ENCODE data around the gene TRAPPC1.
A peak's percentile ranks its signal among the peaks of the same experiment; 100 is the strongest.

Gene TRAPPC1

DNA sequence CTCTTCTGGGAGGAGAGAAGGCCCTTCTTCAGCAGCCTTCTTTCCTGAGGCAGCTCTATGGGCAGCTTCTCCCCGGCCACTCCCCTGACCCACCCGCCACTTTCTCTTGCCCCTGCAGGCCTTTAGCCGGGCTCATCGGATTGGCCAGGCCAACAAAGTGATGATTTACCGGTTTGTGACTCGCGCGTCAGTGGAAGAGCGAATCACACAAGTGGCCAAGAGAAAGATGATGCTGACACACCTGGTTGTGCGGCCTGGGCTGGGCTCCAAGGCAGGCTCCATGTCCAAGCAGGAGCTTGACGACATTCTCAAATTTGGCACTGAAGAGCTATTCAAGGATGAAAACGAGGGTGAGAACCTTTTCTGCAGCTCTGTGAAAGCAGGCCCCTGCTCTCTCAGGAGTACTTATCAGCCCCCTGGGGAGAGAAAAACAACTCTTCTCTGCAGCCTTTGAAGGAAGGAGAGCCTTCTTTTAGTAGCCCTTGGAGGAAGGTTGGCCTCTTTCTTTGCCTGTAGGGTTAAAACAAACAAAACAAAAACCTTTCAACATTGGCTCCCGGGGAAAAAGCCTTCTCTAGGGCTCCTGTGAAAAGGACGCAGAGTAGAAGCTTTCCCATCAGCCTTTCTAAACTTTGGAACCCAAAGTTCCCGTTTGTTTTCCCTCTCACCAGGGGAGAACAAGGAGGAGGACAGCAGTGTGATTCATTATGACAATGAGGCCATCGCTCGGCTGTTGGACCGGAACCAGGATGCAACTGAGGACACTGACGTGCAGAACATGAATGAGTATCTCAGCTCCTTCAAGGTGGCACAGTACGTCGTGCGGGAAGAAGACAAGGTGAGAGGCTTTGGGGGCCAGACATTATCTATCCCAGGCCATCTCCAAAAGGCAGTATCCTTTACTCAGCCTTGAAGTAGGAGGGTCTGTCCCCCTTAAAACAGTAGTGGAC, 28.3 kb downstream of the TRAPPC1 start:
- peak in 4 of 51 donors; percentile 3 to 33 (median 22) for DNase-seq

- peak in 8 of 51 donors; percentile 9 to 69 (median 34) for DNase-seq
These were observed 34.0 kb downstream of the TRAPPC1 start for GRCh38 chr17:7897773-7898172.

GRCh38 chr17:7897090-7897489, 34.7 kb downstream of the TRAPPC1 start:
- DNase-seq: no peak

DNA sequence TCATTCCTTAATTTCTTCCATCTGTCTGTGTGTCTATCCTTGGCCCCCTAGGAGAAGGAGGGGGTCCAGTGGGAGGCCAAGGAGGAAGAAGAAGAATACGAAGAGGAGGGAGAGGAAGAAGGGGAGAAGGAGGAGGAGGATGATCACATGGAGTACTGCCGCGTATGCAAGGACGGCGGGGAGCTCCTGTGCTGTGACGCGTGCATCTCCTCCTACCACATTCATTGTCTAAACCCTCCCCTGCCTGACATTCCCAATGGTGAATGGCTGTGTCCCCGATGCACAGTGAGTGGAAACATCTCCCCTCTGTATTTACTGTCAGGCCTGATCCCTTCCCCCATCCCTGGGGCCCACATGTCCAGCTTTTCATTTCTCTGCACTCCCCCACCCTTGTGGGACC, 36.9 kb downstream of the TRAPPC1 start:
- DNase-seq: no peak

- DNase-seq: no peak
These were observed 37.5 kb downstream of the TRAPPC1 start for GRCh38 chr17:7894226-7894625.

GRCh38 chr17:7893187-7893880, 38.4 kb downstream of the TRAPPC1 start:
- no peak for DNase-seq

GRCh38 chr17:7889166-7889955, 42.4 kb downstream of the TRAPPC1 start:
- peak; percentile 38 to 99 (median 95) for DNase-seq

- peak in 2 of 51 donors; percentile 43 to 50 for DNase-seq
These were observed 43.4 kb downstream of the TRAPPC1 start, which contains the start of gene CHD3 for GRCh38 chr17:7888184-7888920. CHD3 (plus strand) TSS chr17:7888789; CDS start chr17:7889001, 212 bp downstream.

DNA sequence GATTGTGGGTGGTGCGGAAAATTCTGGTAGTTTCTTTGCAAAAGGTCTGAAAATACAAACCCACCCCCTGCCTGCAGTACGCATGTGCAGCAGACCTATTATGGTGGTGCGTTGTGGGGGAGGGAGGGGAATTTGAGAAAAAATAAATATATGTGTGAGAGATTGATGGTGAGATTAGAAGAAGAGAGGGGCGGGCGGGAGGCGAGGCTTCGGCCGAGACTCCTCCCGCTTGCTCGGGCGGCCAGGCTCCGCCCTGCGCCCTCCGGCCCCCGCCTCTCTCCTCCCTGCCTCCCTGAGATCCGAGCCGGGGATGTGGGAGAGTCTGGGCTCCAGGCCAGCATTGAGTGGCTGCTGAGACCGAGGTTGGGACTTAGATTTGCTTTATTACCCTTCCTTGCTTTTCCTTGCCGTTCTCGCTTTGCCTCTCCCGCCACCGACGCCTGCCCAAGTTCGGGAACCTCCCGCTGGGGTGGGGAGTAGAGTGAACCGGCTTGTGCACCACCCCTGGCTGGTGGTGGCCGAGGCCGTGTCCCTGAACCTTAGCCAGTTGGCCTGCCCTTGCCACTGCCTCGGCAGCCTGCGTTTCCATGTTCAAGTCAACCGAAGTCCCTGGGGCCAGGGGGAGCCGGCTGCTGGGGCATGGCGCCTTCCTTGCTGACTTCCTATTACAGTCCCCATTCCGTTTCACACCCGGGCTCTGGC, 44.1 kb downstream of the TRAPPC1 start:
- DNase-seq: peak in 49 of 51 donors; percentile 28 to 91 (median 83)

DNA sequence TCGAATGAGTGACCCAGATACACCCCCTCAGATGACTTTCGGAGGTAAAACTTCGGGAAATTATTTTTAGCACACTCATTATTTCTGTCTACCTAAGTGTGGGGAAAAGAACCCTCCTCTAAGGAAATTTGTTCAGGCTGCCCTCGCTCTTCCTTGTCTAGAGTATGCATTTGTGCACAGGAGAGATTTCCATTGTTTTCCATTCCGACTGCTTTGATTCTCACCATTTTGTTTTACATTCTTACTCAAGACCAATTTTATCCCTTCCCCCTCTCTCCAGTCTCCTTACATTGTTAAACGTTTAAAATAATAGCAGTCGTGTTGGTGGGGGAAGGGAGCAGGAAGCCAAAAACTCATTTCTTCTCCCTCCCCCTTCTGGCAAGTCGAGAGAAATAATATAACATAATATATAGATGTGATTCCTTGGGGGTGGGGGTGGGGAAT, 44.7 kb downstream of the TRAPPC1 start:
- DNase-seq: no peak

DNA sequence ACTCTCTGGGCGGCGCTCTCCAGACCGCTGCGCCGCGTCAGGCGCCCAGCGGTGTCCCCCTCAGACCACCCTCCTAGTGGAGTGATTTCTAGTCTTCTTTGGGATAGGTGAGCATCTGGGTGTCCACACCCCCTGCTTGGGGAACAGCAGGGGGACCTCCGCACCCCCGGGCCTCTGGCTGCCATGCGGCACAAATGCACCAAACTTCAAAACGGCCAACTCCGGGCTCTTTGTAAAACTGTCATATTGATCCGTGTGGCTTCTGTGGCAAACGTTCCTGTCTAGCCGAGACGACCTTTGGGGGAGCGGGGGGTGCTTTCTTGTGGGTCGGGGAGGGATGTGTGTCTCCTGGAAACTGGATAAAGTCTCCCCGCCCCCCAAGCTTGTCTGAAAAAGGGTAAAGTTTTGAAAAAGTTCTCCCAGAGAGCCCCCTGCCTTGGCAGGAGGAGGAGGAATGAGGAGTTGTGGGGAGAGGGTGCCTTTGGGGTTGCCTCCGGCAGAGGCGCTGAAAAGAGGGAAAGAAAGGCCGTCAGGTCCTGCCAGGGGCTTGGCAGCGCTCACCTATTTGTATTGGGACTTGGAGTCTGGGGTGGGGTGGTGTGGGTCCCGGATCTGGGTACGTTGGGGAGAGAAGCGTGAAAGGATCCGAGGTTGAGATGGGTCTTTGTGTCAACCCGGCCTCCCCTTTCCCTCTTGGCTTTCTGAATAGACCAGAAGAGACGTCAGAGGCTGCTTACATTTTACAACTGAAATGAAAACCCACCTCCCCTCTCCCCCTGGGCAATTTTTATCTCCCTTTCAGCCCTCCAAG, 45.3 kb downstream of the TRAPPC1 start:
- peak in 7 of 51 donors; percentile 7 to 62 (median 36) for DNase-seq

- DNase-seq: peak in 15 of 51 donors; percentile 18 to 63 (median 37)
These were observed 46.1 kb downstream of the TRAPPC1 start for GRCh38 chr17:7885367-7886226.

DNA sequence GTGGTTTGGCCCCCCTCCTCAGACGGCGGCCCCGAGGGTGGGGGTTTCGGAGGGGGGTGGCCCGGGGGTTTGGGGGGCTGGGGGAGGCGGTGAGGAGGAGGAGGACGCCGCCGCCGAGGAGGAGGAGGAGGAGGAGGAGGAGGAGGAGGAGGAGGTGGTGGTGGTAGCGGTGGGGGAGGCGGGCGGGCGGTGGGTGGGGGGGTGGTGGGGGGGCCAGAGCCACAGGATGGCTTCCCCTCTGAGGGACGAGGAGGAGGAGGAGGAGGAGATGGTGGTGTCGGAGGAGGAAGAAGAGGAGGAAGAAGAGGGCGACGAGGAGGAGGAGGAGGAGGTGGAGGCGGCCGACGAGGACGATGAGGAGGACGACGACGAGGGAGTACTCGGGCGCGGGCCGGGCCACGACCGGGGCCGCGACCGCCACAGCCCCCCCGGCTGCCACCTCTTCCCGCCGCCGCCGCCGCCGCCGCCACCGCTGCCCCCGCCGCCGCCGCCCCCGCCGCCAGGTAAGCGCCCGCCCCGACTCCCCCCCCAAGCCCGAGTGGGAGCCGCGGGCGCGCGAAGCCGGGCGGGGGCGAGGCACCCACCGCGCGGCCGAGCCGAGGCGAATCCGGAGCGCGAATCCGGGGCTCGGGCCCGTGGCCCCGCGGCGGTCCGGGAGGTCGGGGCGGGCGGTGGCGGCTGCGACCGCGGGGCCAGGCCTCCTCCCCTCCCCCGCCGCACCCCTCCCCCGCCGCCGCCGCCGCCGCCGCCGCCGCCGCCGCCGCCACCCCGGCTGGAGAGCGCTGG, 47.0 kb downstream of the TRAPPC1 start:
- DNase-seq: peak in 1 of 51 donors; percentile 27

DNA sequence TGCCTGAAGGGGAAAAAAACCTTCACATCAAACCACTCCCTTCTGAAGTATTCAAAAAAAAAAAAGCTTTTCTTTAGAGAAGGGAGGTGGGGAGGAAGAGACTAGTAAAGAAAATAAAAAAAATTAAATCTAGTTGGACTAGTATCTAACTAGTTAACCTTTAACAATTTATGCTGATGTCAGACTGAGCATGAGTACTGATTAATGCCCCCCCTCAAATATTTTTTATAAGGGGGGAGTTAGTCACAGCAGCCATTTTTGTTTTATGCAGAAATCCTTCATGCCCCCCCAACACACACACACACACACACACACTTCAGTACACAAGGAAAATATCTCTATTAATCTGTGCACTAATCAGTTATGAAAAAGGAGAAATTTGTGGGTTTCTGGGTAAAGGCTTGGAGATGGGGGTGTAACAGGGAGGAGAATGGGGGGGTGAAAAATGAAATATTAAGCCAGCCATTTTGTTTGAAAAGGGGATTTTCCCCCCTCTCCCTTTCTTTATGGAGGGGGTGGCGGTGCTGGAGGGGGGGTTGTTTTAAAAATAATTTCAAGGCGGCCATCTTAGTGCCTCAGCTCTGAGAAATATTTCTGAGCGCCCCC, 47.9 kb downstream of the TRAPPC1 start:
- peak in 1 of 51 donors; percentile 28 for DNase-seq

GRCh38 chr17:7882629-7883028, 49.1 kb downstream of the TRAPPC1 start:
- DNase-seq: no peak

DNA sequence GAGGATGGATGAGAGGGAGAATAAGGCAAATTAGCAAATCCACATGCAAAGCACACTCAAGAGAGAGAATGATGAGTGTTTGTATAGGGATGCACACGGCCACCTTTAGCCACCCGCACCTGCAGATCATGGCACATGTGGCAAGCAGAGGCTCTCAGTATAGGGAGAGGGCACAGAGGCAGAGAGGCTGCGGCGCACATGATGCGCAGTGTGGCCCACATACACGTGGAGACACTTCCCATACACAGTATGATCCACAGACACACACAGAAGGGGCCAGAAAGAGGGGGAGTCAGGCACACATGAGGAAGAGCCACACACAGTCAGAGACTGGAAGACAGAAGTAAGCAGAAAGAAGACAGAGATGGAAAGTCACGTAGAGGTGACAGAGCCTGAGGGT, 49.7 kb downstream of the TRAPPC1 start:
- no peak for DNase-seq
